ENCODE results near the gene FHIP1A. TPM values are rescaled to one million over a fixed set of nuclear protein-coding genes. Genes with fewer than 3 reads are reported as not detected.
A peak's percentile ranks its signal among the peaks of the same experiment; 100 is the strongest.

The FHIP1A gene
- total and polyA plus RNA-seq, 2 of the 13 experiments (the other 11 are each of a cell fraction or from before 2014, with no cell fraction given) = 4.1 to 6.2 TPM

DNA sequence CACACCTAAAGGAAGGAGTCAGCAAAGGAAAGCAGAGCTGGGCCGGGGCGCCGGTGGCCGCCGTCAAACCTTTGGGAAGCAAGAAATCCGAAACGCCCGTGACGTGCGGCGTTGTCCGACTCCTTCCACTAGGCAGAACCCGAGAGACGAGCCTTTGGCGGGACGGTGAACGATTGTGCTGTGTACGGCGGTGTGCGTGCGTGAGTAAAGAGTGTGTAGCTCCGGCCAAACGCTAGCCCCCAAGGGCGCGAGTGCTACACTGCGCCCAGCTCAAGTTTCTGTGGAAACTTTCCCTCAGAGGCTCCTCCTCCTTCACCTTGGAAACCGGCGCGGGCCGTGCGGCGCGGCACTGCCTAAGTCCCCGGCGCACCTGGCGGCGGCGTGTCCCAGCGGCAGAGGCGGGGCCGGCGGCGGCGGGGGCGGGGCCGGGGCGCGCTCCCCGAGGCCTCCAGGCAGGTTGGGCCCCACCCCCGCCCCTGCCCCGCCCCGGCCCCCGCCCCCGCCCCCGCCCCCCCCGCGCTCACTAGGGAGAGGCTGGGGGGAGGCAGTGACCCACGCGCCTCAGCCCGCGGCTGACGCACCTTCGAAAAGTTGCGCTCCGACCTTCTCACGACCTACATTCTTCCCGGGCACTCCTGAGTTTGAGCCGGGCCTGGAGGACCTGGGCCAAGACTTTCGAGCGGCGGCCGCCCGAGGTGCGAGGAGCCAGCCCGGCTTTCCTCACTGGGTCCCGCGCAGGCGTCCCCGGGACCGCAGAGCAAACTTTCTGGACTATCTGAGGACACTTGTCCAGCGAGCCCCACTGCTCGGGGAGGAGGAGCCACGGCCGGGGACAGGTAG lies at the start of gene FHIP1A (continued):
- TF ChIP-seq FOXC1 (CRISPR knock-in tag; IDR thresholded peaks at IDR 0.05; ENCODE audit: borderline replicate concordance) = no peak
- TF ChIP-seq ZNF839 (CRISPR knock-in tag; IDR thresholded peaks at IDR 0.05; ENCODE audit: borderline replicate concordance) = no peak
- no peak for TF ChIP-seq SYNCRIP (IDR thresholded peaks at IDR 0.05; ENCODE audit: insufficient read depth, low read depth, low read length)
- no peak for TF ChIP-seq ZNF644 (CRISPR knock-in tag; IDR thresholded peaks at IDR 0.05; ENCODE audit: low read depth)
- TF ChIP-seq, protein P1, sequence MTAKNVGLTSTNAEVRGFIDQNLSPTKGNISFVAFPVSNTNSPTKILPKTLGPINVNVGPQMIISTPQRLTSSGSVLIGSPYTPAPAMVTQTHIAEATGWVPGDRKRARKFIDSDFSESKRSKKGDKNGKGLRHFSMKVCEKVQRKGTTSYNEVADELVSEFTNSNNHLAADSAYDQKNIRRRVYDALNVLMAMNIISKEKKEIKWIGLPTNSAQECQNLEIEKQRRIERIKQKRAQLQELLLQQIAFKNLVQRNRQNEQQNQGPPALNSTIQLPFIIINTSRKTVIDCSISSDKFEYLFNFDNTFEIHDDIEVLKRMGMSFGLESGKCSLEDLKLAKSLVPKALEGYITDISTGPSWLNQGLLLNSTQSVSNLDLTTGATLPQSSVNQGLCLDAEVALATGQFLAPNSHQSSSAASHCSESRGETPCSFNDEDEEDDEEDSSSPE (CRISPR knock-in tag; IDR thresholded peaks at IDR 0.05) = peak; percentile 67
- no peak for TF ChIP-seq ZNF343 (CRISPR knock-in tag; IDR thresholded peaks at IDR 0.05)
- TF ChIP-seq, protein P2, sequence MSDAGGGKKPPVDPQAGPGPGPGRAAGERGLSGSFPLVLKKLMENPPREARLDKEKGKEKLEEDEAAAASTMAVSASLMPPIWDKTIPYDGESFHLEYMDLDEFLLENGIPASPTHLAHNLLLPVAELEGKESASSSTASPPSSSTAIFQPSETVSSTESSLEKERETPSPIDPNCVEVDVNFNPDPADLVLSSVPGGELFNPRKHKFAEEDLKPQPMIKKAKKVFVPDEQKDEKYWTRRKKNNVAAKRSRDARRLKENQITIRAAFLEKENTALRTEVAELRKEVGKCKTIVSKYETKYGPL (CRISPR knock-in tag; IDR thresholded peaks at IDR 0.05) = no peak
- TF ChIP-seq XBP1 (CRISPR knock-in tag; IDR thresholded peaks at IDR 0.05) = no peak
- no peak for TF ChIP-seq SUZ12 (IDR thresholded peaks at IDR 0.05; ENCODE audit: low read depth, low read length)
- TF ChIP-seq ZNF850 (CRISPR knock-in tag; conservative IDR thresholded peaks at IDR 0.05) = no peak
- TF ChIP-seq ZKSCAN5 (CRISPR knock-in tag; IDR thresholded peaks at IDR 0.05) = no peak
- TF ChIP-seq EP300 (IDR thresholded peaks at IDR 0.05; ENCODE audit: low read depth in 2 of 2, low read length in 2 of 2) = peak in 1 of 2 experiments; percentile 32; a peak in 1 of 4 replicates
- no peak for TF ChIP-seq EP300 (CRISPR knock-in tag; IDR thresholded peaks at IDR 0.05; ENCODE audit: borderline replicate concordance)
- TF ChIP-seq TARDBP (CRISPR knock-in tag; IDR thresholded peaks at IDR 0.05) = no peak
- no peak for TF ChIP-seq AKAP8 (CRISPR knock-in tag; IDR thresholded peaks at IDR 0.05)
- TF ChIP-seq, protein P3, sequence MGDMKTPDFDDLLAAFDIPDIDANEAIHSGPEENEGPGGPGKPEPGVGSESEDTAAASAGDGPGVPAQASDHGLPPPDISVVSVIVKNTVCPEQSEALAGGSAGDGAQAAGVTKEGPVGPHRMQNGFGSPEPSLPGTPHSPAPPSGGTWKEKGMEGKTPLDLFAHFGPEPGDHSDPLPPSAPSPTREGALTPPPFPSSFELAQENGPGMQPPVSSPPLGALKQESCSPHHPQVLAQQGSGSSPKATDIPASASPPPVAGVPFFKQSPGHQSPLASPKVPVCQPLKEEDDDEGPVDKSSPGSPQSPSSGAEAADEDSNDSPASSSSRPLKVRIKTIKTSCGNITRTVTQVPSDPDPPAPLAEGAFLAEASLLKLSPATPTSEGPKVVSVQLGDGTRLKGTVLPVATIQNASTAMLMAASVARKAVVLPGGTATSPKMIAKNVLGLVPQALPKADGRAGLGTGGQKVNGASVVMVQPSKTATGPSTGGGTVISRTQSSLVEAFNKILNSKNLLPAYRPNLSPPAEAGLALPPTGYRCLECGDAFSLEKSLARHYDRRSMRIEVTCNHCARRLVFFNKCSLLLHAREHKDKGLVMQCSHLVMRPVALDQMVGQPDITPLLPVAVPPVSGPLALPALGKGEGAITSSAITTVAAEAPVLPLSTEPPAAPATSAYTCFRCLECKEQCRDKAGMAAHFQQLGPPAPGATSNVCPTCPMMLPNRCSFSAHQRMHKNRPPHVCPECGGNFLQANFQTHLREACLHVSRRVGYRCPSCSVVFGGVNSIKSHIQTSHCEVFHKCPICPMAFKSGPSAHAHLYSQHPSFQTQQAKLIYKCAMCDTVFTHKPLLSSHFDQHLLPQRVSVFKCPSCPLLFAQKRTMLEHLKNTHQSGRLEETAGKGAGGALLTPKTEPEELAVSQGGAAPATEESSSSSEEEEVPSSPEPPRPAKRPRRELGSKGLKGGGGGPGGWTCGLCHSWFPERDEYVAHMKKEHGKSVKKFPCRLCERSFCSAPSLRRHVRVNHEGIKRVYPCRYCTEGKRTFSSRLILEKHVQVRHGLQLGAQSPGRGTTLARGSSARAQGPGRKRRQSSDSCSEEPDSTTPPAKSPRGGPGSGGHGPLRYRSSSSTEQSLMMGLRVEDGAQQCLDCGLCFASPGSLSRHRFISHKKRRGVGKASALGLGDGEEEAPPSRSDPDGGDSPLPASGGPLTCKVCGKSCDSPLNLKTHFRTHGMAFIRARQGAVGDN (CRISPR knock-in tag; IDR thresholded peaks at IDR 0.05) = peak; percentile 78
- no peak for TF ChIP-seq HOXA9 (CRISPR knock-in tag; IDR thresholded peaks at IDR 0.05; ENCODE audit: borderline replicate concordance)
- TF ChIP-seq, protein P4, sequence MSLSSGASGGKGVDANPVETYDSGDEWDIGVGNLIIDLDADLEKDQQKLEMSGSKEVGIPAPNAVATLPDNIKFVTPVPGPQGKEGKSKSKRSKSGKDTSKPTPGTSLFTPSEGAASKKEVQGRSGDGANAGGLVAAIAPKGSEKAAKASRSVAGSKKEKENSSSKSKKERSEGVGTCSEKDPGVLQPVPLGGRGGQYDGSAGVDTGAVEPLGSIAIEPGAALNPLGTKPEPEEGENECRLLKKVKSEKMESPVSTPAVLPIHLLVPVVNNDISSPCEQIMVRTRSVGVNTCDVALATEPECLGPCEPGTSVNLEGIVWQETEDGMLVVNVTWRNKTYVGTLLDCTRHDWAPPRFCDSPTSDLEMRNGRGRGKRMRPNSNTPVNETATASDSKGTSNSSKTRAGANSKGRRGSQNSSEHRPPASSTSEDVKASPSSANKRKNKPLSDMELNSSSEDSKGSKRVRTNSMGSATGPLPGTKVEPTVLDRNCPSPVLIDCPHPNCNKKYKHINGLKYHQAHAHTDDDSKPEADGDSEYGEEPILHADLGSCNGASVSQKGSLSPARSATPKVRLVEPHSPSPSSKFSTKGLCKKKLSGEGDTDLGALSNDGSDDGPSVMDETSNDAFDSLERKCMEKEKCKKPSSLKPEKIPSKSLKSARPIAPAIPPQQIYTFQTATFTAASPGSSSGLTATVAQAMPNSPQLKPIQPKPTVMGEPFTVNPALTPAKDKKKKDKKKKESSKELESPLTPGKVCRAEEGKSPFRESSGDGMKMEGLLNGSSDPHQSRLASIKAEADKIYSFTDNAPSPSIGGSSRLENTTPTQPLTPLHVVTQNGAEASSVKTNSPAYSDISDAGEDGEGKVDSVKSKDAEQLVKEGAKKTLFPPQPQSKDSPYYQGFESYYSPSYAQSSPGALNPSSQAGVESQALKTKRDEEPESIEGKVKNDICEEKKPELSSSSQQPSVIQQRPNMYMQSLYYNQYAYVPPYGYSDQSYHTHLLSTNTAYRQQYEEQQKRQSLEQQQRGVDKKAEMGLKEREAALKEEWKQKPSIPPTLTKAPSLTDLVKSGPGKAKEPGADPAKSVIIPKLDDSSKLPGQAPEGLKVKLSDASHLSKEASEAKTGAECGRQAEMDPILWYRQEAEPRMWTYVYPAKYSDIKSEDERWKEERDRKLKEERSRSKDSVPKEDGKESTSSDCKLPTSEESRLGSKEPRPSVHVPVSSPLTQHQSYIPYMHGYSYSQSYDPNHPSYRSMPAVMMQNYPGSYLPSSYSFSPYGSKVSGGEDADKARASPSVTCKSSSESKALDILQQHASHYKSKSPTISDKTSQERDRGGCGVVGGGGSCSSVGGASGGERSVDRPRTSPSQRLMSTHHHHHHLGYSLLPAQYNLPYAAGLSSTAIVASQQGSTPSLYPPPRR (CRISPR knock-in tag; IDR thresholded peaks at IDR 0.05; ENCODE audit: borderline replicate concordance) = 0 out of 2 replicates have a peak, but pooled peaks have one; percentile 26
- TF ChIP-seq NR3C1 (CRISPR knock-in tag; IDR thresholded peaks at IDR 0.05) = no peak

All from HepG2 (cell line).